Stimulated activated CD4-positive, alpha-beta T cell treated with anti-CD3 and anti-CD28 coated beads, Interleukin-12 subunit alpha, Interleukin-12 subunit beta, amount 100 ng/mL, for 4 hours (primary cell): ENCODE measurements around the gene SPSB3.

ENCODE experiments used
- DNase-seq: peaks from one replicate; pipeline ENCODE4 v3.0.0-alpha.2; 2020

The SPSB3 gene

GRCh38 chr16:1782408-1783264 is at the start of gene SPSB3, which contains the start of gene NUBP2:
SPSB3 (minus strand) TSS chr16:1782571; CDS start chr16:1781483, 1,088 bp downstream.
NUBP2 (plus strand) TSS chr16:1782960; CDS start chr16:1783021, 61 bp downstream.
- DNase-seq = peak; percentile 96

- DNase-seq = no peak
Measured at GRCh38 chr16:1831186-1832075, 49.1 kb upstream of the SPSB3 start.

GRCh38 chr16:1830213-1830612 is 47.8 kb upstream of the SPSB3 start:
- no peak for DNase-seq

DNA sequence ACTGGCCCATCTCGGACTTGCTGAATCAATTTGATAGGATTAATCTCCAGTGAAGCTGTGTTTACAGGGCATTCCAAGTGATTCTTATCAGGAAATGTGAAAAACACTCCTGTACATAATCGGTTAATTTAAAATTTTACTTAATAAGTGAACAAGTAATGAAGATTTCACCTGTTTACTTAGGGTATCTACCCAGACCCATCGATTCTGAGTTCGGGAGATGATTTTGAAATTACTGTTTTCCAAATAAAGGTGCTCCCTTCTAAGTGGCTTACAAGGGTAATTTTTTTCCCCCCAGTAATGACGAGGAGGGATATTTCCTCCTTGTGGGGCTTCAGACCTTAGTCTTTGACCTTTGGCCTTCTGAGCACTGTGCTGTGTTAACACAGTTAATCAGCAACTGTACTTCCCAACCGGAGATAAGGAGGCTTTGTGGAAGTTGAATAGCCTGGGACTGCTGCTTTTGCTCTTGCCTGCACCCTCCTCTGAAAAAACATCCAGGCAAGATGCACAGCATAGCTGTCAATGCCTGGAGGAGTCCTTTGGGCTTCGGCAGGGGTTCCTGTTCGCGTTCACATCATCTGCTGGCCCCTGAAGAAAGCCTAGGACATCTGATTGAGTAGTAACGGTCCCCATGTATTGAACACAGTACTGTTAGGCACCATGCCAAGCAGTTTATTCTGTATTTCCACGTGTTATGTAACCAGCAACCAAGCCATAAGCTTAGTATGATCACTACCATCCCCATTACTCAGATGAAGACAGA is 46.5 kb upstream of the SPSB3 start:
- no peak for DNase-seq

DNA sequence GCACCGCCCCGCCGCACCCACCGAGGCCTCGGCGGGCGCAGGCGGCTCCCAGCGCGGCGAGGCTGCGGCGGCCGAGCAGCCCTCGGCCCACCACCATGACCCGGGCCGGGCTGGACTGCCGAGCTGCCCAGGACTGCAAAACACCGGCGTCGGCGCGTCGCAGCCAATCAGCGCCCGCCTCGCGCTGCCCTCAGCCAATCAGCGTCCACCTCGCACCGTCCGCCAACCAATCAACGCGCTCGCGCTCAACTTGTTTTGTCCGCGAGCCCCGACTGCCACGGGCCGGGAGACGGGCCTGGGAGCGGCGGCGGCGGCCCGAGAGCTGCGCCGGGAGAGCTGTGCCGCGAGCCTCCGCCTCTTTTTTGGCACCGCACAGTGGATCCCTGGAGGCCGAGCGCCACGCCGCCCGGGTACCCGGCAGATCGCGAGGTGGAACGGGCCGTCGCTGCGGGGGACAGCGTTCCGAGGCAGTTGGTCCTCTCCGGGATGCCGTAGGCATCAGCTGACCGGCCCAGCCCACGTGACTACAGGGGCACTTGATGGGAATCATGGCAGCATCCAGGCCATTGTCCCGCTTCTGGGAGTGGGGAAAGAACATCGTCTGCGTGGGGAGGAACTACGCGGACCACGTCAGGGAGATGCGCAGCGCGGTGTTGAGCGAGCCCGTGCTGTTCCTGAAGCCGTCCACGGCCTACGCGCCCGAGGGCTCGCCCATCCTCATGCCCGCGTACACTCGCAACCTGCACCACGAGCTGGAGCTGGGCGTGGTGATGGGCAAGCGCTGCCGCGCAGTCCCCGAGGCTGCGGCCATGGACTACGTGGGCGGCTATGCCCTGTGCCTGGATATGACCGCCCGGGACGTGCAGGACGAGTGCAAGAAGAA is 44.6 kb upstream of the SPSB3 start, which contains the start of the genes FAHD1 and HAGH:
Gene FAHD1 (plus strand): TSS at position 516 of the 883 bp plus-strand sequence. CDS start 33 bp downstream, at position 549.
Gene HAGH (minus strand): TSS at position 135 of the 883 bp plus-strand sequence. CDS start 38 bp downstream, at position 97.
- peak; percentile 86 for DNase-seq

- DNase-seq = peak; percentile 67
Measured at GRCh38 chr16:1825864-1826690, 43.7 kb upstream of the SPSB3 start.

DNA sequence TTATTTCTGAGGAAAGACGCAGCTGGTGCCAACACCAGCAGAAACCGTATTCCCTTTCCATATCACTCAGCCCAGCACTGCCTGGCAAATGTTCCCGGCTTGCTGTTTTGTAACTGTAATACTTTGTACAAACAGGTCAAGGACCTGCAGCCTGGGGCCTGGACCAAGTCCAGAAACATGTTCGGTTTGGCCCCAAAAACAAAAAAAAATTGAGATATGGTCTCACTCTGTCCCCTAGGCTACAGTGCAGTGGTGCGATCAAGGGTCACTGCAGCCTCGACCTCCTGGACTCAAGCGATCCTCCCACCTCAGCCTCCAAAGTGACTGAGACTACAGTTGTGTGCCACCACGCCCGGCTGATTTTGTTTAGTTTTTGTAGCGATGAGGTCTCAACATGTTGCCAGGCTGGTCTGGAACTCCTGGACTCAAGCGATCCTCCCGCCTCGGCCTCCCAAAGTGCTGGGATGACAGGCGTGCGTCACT is 43.1 kb upstream of the SPSB3 start:
- no peak for DNase-seq

GRCh38 chr16:1823821-1824220 is 41.5 kb upstream of the SPSB3 start:
- no peak for DNase-seq

GRCh38 chr16:1822801-1823200 is 40.4 kb upstream of the SPSB3 start:
- no peak for DNase-seq

DNA sequence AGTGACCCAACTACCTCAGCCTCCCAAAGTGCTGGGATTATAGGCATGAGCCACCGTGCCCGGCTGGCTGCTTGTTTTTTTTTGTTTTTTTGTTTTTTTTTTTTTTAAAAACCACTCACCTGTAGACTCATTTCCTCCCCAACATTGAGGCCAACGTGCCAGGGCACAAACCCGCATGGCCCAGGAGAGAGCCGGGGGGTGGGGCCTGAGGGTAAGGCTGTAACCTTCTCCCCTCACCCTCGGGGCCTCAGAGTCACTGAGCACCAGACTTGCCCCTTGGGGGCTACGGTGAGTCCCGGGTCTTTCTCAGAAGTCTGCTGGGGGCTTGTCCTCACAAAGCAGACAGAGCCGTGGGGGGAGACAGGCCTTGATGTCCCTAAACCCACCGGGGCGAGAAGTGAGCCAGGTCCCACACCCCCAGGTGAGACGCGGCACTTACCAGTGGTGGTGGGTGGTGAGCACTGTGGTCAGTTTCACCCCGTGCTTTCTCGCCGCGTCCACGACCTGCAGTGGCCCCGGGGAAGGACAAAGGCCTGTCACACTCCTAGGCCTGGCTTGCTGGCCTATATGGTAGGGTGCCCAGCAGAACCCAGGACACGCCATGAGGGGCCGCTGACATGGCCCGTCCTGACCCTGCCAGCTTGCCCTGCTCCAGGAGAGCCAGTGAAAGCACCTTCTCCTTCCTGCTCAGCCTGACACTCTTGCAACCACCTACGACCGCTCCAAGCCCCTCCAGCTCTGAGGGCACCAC is 39.7 kb upstream of the SPSB3 start:
- DNase-seq = no peak

DNA sequence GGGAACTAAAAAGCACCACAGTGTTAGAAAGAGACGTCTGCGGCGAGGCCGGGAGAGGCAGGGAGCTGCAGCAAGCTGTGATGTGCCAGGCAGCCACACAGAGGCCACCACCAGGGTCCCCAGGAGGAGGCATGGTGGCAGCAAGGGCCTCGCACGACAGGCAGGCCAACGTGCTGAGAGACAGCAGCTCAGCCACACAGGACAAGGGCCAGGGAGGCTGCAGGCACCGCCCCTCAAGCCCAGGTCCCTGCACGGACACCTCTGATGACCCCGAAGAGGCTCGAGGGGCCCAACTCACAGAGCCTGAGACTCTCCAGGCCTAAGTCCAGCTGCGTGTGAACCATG is 38.5 kb upstream of the SPSB3 start:
- no peak for DNase-seq

DNA sequence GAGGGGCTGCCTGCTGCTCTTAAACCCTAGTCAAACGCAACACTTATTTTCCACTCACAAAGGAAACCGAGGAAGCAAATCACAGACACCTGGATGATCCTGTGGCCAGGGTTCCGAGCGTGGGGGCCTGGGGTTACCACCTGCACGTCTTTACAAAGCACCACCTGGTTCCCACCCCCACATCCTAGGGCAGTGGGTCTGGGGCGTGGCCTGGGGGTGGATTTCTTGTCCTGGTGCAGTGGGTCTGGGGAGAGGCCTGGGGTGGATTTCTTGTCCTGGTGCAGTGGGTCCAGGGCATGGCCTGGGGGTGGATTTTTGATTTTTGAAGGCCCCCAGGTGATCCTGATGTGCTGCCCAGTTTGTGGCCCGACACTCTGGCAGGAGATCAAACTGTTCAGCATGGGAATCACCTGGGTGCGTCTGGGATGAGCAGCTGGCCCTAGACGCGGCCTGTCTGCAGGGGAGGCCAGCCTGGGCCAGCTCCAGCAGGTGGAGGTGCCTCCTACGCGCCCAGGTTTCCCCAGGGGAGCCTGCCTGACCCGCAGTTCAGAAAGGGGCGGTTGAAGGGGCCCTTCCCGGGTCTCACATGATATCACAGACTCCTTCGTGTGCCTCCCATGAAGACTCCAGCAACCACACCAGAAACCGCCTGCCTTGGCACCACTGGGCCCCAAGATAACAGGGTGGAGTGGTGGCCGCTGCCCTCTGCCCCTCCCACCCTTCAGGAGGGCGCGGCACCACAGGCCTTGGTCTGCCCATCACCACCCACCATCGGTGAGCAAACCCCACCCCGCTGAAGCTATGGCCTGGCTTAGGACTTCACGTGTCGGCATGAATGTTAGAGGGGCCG is 38.0 kb upstream of the SPSB3 start:
- DNase-seq = no peak

- DNase-seq = no peak
Measured at GRCh38 chr16:1819611-1820010, 37.2 kb upstream of the SPSB3 start.

- DNase-seq = no peak
Measured at GRCh38 chr16:1818873-1819525, 36.6 kb upstream of the SPSB3 start.

GRCh38 chr16:1818204-1818872 is 36.0 kb upstream of the SPSB3 start:
- no peak for DNase-seq

DNA sequence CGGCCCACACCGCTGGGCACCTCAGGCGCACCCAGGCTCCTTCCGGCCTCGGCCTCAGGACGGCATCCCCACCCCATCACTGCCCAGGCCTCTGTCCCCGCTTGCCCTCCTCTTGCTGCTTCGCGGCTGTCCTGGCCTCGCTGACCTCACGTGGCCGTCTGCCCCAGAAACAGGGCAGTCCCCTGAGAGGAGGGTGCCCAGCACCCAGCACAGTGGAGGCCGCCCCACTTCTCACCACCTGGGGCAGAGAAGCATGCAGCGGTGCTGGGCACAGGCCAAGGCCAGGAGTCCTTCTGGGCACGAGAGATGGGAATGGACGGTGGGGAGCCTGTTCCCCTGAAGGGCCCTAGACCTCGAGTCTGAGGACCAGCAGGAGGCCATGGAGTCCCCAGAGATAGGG is 35.3 kb upstream of the SPSB3 start:
- DNase-seq = no peak

DNA sequence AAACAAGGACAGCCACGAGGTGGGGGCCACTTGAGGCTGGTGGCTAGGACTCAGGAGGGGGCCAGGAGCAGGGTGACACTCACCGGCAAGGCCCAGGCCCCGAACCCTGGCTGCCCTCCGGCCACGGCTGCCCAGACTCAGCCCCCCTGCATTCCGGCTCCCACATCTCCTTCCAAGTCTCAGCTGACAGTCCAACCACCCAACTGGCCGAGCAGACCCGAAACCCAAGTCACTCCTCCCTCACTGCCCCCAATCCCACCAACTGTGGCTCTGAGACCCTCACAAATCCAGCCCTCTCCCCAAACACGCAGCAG is 34.9 kb upstream of the SPSB3 start:
- DNase-seq = no peak
